NB4 (cell line): ENCODE data around the gene SLC9A6.

ENCODE experiments used
- CTCF ChIP-seq: IDR thresholded peaks from one replicate; pipeline ENCODE4 v1.5.1; 2012; ENCODE audit warnings: low read depth, low read length
- POLR2A ChIP-seq: IDR thresholded peaks from 2 replicates; pipeline ENCODE4 v1.6.1; 2011; ENCODE audit warnings: mild to moderate bottlenecking; ENCODE audit not compliant: insufficient read length; ENCODE audit errors: extremely low read depth

DNA sequence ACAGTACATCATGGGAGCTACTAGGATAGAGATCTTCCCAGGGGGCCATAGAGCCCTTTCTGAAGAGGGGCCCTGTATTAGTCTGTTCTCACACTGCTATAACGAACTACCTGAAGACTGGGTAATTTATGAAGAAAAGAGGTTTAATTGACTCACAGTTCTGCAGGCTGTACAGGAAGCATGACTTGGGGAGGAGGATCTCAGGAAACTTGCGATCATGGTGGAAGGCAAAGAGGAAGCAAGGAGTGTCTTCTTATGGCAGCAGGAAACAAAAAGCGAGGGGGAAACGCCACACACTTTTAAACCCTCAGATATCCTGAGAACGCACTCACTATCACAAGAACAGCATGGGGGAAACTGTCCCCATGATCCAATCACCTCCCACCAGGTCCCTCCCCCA lies 4.2 kb upstream of the SLC9A6 start:
- TF ChIP-seq CTCF, result no peak
- TF ChIP-seq POLR2A, result no peak
